HepG2 (cell line): ENCODE data around the gene VGF. TPM values are rescaled to one million over a fixed set of nuclear protein-coding genes. Genes with fewer than 3 reads are reported as not detected.

ENCODE experiments used
- FOXA1 ChIP-seq, 2 experiments: fragments of 450-650 bp in 1 of 2; sonication (generic) in 1 of 2; formaldehyde crosslinking in 1 of 2; IDR thresholded peaks; 2 replicates each; pipeline versions ENCODE4 v1.4.0 to v1.6.1; 2016 to 2020; ENCODE audit warnings: missing genetic modification reagents in 1 of 2
- KDM4B ChIP-seq: sonication (generic); formaldehyde crosslinking; IDR thresholded peaks from 2 replicates; pipeline ENCODE4 v1.4.0; 2020; ENCODE audit warnings: missing genetic modification reagents
- MAFG ChIP-seq: sonication (generic); formaldehyde crosslinking; IDR thresholded peaks from 2 replicates; pipeline ENCODE4 v1.5.1; 2020; ENCODE audit warnings: mild to moderate bottlenecking, missing genetic modification reagents
- MIXL1 ChIP-seq: IDR thresholded peaks from 2 replicates; pipeline ENCODE4 v1.6.1; 2016
- MNT ChIP-seq: fragments of 450-650 bp; IDR thresholded peaks from 2 replicates; pipeline ENCODE4 v1.6.1; 2016
- NFE2L1 ChIP-seq: sonication (generic); formaldehyde crosslinking; IDR thresholded peaks from 2 replicates; pipeline ENCODE4 v1.4.0; 2020; ENCODE audit warnings: missing genetic modification reagents, mild to moderate bottlenecking, borderline replicate concordance
- NR2F2 ChIP-seq: IDR thresholded peaks from 2 replicates; pipeline ENCODE4 v1.6.1; 2012; ENCODE audit warnings: low read depth, inconsistent platforms, borderline replicate concordance
- NR2F6 ChIP-seq, 2 experiments: IDR thresholded peaks; 2 replicates each; pipeline ENCODE4 v1.6.1; 2016; ENCODE audit warnings: antibody characterized with exemption in 1 of 2, mild to moderate bottlenecking in 1 of 2
- RBFOX2 ChIP-seq: fragments of 200-400 bp; formaldehyde crosslinking; IDR thresholded peaks from 2 replicates; pipeline ENCODE4 v1.6.1; 2017; ENCODE audit warnings: low read depth, mild to moderate bottlenecking, low read length
- RELA ChIP-seq: sonication (generic); formaldehyde crosslinking; IDR thresholded peaks from 2 replicates; pipeline ENCODE4 v1.4.0; 2020; ENCODE audit warnings: missing genetic modification reagents
- SMAD1 ChIP-seq: sonication (generic); formaldehyde crosslinking; IDR thresholded peaks from 2 replicates; pipeline ENCODE4 v1.4.0; 2020; ENCODE audit warnings: missing genetic modification reagents, low read depth, mild to moderate bottlenecking, borderline replicate concordance
- TOPORS ChIP-seq: sonication (generic); formaldehyde crosslinking; IDR thresholded peaks from 2 replicates; pipeline ENCODE4 v1.8.0; 2023; ENCODE audit warnings: mild to moderate bottlenecking, missing genetic modification reagents
- ZBTB20 ChIP-seq: sonication (generic); formaldehyde crosslinking; IDR thresholded peaks from 2 replicates; pipeline ENCODE4 v1.8.1; 2023; ENCODE audit warnings: missing genetic modification reagents, low read depth, mild to moderate bottlenecking, borderline replicate concordance
- ZKSCAN1 ChIP-seq: fragments of 150-350 bp; IDR thresholded peaks from 2 replicates; pipeline ENCODE4 v1.6.1; 2014; ENCODE audit warnings: low read length
- ZMYM2 ChIP-seq: sonication (generic); formaldehyde crosslinking; IDR thresholded peaks from 2 replicates; pipeline ENCODE4 v1.8.0; 2022; ENCODE audit warnings: mild to moderate bottlenecking, missing genetic modification reagents
- ZNF33A ChIP-seq: sonication (generic); formaldehyde crosslinking; IDR thresholded peaks from 2 replicates; pipeline ENCODE4 v1.5.1; 2020; ENCODE audit warnings: missing genetic modification reagents, mild to moderate bottlenecking, moderate library complexity, borderline replicate concordance
- ZNF362 ChIP-seq: sonication (generic); formaldehyde crosslinking; IDR thresholded peaks from 2 replicates; pipeline ENCODE4 v1.4.0; 2020; ENCODE audit warnings: missing genetic modification reagents, mild to moderate bottlenecking, borderline replicate concordance
- ZNF430 ChIP-seq: sonication (generic); formaldehyde crosslinking; IDR thresholded peaks from 2 replicates; pipeline ENCODE4 v1.9.0; 2021; ENCODE audit warnings: mild to moderate bottlenecking, missing genetic modification reagents
- ZNF740 ChIP-seq: sonication (generic); formaldehyde crosslinking; IDR thresholded peaks from 2 replicates; pipeline ENCODE4 v1.4.0; 2020; ENCODE audit warnings: missing genetic modification reagents
- polyA plus RNA-seq, 8 experiments: library from polyadenylated mRNA; depleted of rRNA in 3 of 8; stranded (reverse) in 7 of 8; unstranded in 1 of 8; fragments of >200 nt; fragmentation: Illumina TruSeq in 4 of 8; extraction: Trizol in 4 of 8; gene quantifications; 2 replicates each; pipeline versions ENCODE4 v1.2.1 to v1.2.3, GENCODE V29; 2011 to 2016; ENCODE audit warnings: low read depth in 4 of 8, missing spikeins in 1 of 8, mixed read lengths in 1 of 8; ENCODE audit not compliant: insufficient read depth in 1 of 8
- total RNA-seq, 5 experiments: library from RNA; depleted of rRNA; stranded (reverse); fragments of >200 nt; fragmentation: Illumina TruSeq; extraction: Trizol; gene quantifications; 2 replicates each; pipeline ENCODE4 v1.2.3, GENCODE V29; 2016; ENCODE audit warnings: low read depth in 1 of 5
- TF ChIP-seq, protein P1 (sequence below): sonication (generic); formaldehyde crosslinking; IDR thresholded peaks from 2 replicates; pipeline ENCODE4 v1.8.1; 2023; ENCODE audit warnings: missing genetic modification reagents, mild to moderate bottlenecking, borderline replicate concordance
- TF ChIP-seq, protein P2 (sequence below): sonication (generic); formaldehyde crosslinking; IDR thresholded peaks from 2 replicates; pipeline ENCODE4 v1.4.0; 2020; ENCODE audit warnings: missing genetic modification reagents, borderline replicate concordance
- TF ChIP-seq, protein P3 (sequence below): IDR thresholded peaks from 2 replicates; pipeline ENCODE4 v1.6.1; 2016; ENCODE audit warnings: low read depth

The VGF gene
- total and polyA plus RNA-seq, 2 of the 13 experiments (the other 11 are each of a cell fraction or from before 2014, with no cell fraction given) = 0.12 to 0.46 TPM

DNA sequence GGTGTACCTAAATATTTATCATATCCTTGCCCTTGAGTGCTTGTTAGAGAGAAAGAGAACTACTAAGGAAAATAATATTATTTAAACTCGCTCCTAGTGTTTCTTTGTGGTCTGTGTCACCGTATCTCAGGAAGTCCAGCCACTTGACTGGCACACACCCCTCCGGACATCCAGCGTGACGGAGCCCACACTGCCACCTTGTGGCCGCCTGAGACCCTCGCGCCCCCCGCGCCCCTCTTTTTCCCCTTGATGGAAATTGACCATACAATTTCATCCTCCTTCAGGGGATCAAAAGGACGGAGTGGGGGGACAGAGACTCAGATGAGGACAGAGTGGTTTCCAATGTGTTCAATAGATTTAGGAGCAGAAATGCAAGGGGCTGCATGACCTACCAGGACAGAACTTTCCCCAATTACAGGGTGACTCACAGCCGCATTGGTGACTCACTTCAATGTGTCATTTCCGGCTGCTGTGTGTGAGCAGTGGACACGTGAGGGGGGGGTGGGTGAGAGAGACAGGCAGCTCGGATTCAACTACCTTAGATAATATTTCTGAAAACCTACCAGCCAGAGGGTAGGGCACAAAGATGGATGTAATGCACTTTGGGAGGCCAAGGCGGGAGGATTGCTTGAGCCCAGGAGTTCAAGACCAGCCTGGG lies 27.0 kb downstream of the VGF start (continued):
- TF ChIP-seq, protein P1, sequence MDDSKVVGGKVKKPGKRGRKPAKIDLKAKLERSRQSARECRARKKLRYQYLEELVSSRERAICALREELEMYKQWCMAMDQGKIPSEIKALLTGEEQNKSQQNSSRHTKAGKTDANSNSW = no peak
- TF ChIP-seq FOXA1 (IDR thresholded peaks at IDR 0.05) = no peak
- TF ChIP-seq FOXA1 (CRISPR knock-in tag; IDR thresholded peaks at IDR 0.05) = 0 out of 2 replicates have a peak, but pooled peaks have one; percentile 9
- no peak for TF ChIP-seq KDM4B (CRISPR knock-in tag)
- TF ChIP-seq NFE2L1 (CRISPR knock-in tag) = no peak
- TF ChIP-seq, protein P2, sequence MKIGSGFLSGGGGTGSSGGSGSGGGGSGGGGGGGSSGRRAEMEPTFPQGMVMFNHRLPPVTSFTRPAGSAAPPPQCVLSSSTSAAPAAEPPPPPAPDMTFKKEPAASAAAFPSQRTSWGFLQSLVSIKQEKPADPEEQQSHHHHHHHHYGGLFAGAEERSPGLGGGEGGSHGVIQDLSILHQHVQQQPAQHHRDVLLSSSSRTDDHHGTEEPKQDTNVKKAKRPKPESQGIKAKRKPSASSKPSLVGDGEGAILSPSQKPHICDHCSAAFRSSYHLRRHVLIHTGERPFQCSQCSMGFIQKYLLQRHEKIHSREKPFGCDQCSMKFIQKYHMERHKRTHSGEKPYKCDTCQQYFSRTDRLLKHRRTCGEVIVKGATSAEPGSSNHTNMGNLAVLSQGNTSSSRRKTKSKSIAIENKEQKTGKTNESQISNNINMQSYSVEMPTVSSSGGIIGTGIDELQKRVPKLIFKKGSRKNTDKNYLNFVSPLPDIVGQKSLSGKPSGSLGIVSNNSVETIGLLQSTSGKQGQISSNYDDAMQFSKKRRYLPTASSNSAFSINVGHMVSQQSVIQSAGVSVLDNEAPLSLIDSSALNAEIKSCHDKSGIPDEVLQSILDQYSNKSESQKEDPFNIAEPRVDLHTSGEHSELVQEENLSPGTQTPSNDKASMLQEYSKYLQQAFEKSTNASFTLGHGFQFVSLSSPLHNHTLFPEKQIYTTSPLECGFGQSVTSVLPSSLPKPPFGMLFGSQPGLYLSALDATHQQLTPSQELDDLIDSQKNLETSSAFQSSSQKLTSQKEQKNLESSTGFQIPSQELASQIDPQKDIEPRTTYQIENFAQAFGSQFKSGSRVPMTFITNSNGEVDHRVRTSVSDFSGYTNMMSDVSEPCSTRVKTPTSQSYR (CRISPR knock-in tag) = peak; percentile 76
- TF ChIP-seq ZNF430 (CRISPR knock-in tag) = peak; percentile 89; the same call in 1 of the 2 replicates
- no peak for TF ChIP-seq NR2F6 (IDR thresholded peaks at IDR 0.05)
- peak; percentile 12; the same call in 1 of the 2 replicates for TF ChIP-seq NR2F6 (CRISPR knock-in tag; IDR thresholded peaks at IDR 0.05)
- 0 out of 2 replicates have a peak, but pooled peaks have one; percentile 47 for TF ChIP-seq ZBTB20
- 0 out of 2 replicates have a peak, but pooled peaks have one; percentile 28 for TF ChIP-seq ZMYM2
- TF ChIP-seq NR2F2 = no peak
- TF ChIP-seq RELA (CRISPR knock-in tag) = no peak
- no peak for TF ChIP-seq ZKSCAN1
- TF ChIP-seq SMAD1 (CRISPR knock-in tag) = no peak
- TF ChIP-seq ZNF33A (CRISPR knock-in tag) = peak; percentile 55; the same call in 1 of the 2 replicates
- TF ChIP-seq, protein P3, sequence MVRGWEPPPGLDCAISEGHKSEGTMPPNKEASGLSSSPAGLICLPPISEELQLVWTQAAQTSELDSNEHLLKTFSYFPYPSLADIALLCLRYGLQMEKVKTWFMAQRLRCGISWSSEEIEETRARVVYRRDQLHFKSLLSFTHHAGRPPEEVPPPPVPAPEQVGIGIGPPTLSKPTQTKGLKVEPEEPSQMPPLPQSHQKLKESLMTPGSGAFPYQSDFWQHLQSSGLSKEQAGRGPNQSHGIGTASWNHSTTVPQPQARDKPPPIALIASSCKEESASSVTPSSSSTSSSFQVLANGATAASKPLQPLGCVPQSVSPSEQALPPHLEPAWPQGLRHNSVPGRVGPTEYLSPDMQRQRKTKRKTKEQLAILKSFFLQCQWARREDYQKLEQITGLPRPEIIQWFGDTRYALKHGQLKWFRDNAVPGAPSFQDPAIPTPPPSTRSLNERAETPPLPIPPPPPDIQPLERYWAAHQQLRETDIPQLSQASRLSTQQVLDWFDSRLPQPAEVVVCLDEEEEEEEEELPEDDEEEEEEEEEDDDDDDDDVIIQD (CRISPR knock-in tag) = peak; percentile 17; the same call in 1 of the 2 replicates
- no peak for TF ChIP-seq RBFOX2
- TF ChIP-seq TOPORS (CRISPR knock-in tag) = no peak
- no peak for TF ChIP-seq MAFG (CRISPR knock-in tag)
- TF ChIP-seq MIXL1 (CRISPR knock-in tag) = 0 out of 2 replicates have a peak, but pooled peaks have one; percentile 63
- TF ChIP-seq ZNF362 = peak; percentile 24; the same call in 1 of the 2 replicates
- TF ChIP-seq ZNF740 (CRISPR knock-in tag) = no peak
- TF ChIP-seq MNT = peak; percentile 69
